DOHH2 (cell line): ENCODE results near the gene EFHD2.

ENCODE experiments used
- H3F3A ChIP-seq: fragments of 200-600 bp; sonication (generic), shearing (Covaris generic); 2 replicates; pipeline ENCODE4 v1.6.0; 2016; ENCODE audit warnings: antibody characterized with exemption, mild to moderate bottlenecking; ENCODE audit not compliant: control insufficient read depth, insufficient read depth
- H3K27ac ChIP-seq: fragments of 200-600 bp; sonication (generic); 2 replicates; pipeline ENCODE4 v1.5.1; 2014; ENCODE audit warnings: low read depth, mild to moderate bottlenecking, low read length, moderate library complexity
- H3K27me3 ChIP-seq: fragments of 200-600 bp; sonication (generic); 2 replicates; pipeline ENCODE4 v1.6.1; 2014; ENCODE audit warnings: mild to moderate bottlenecking, low read length, mixed read lengths; ENCODE audit not compliant: control insufficient read depth
- H3K36me3 ChIP-seq: fragments of 200-600 bp; sonication (generic); 2 replicates; pipeline ENCODE4 v1.6.1; 2014; ENCODE audit warnings: mild to moderate bottlenecking, low read length, moderate library complexity, mixed read lengths; ENCODE audit not compliant: control insufficient read depth
- H3K4me1 ChIP-seq: fragments of 200-600 bp; sonication (generic); 2 replicates; pipeline ENCODE4 v1.6.1; 2014; ENCODE audit warnings: mild to moderate bottlenecking, low read length, mixed read lengths; ENCODE audit not compliant: control insufficient read depth
- H3K4me2 ChIP-seq: fragments of 200-600 bp; sonication (generic); 2 replicates; pipeline ENCODE4 v1.6.0; 2014; ENCODE audit warnings: mild to moderate bottlenecking, low read length, moderate library complexity
- H3K4me3 ChIP-seq: fragments of 200-600 bp; sonication (generic); 2 replicates; pipeline ENCODE4 v1.5.1; 2014; ENCODE audit warnings: mild to moderate bottlenecking, low read length, mixed read lengths
- H3K79me2 ChIP-seq: fragments of 200-600 bp; sonication (generic); 2 replicates; pipeline ENCODE4 v1.6.1; 2014; ENCODE audit warnings: mild to moderate bottlenecking, low read length, mixed read lengths; ENCODE audit not compliant: control insufficient read depth
- H3K9me2 ChIP-seq: fragments of 200-600 bp; sonication (generic); replicated peaks from 2 replicates; pipeline ENCODE4 v1.6.1; 2014; ENCODE audit warnings: mild to moderate bottlenecking, low read length, mixed read lengths; ENCODE audit not compliant: control insufficient read depth
- H3K9me3 ChIP-seq: fragments of 200-600 bp; sonication (generic); 2 replicates; pipeline ENCODE4 v1.6.1; 2014; ENCODE audit warnings: antibody characterized with exemption, low read length, mixed read lengths; ENCODE audit not compliant: control insufficient read depth, insufficient read depth
- H4K20me1 ChIP-seq: fragments of 200-600 bp; sonication (generic); 2 replicates; pipeline ENCODE4 v1.6.0; 2014; ENCODE audit warnings: low read depth, mild to moderate bottlenecking, antibody characterized with exemption, low read length, moderate library complexity; ENCODE audit not compliant: control insufficient read depth, insufficient read depth
- EZH2phosphoT487 ChIP-seq: fragments of 200-600 bp; sonication (generic); IDR thresholded peaks from 2 replicates; pipeline ENCODE4 v1.6.1; 2017; ENCODE audit warnings: borderline replicate concordance, mild to moderate bottlenecking, antibody characterized with exemption, low read length, moderate library complexity, mixed read lengths
- TF ChIP-seq, protein P1 (sequence below): fragments of 200-600 bp; sonication (generic); IDR thresholded peaks from one replicate; pipeline ENCODE4 v1.5.1; 2014; ENCODE audit warnings: antibody characterized with exemption, mild to moderate bottlenecking, low read depth, low read length; ENCODE audit not compliant: poor library complexity, severe bottlenecking

Gene EFHD2

GRCh38 chr1:15383810-15384209 lies 25.9 kb upstream of the EFHD2 start:
- Histone ChIP-seq H3K79me2 (no peaks in the 10 kb centered on the region), H3F3A (no peaks in the 10 kb centered on the region), H3K27me3 (peaks cover 27% of the 10 kb centered on the region), H3K4me3 (no peak overlapping the region), H3K9me2 (no peaks in the 10 kb centered on the region), H3K4me1 (no peaks in the 10 kb centered on the region), H3K36me3 (no peaks in the 10 kb centered on the region), H3K4me2 (no peak overlapping the region), H3K9me3 (no peaks in the 10 kb centered on the region), H4K20me1 (no peaks in the 10 kb centered on the region), H3K27ac (no peak overlapping the region)
- TF ChIP-seq, protein P1, sequence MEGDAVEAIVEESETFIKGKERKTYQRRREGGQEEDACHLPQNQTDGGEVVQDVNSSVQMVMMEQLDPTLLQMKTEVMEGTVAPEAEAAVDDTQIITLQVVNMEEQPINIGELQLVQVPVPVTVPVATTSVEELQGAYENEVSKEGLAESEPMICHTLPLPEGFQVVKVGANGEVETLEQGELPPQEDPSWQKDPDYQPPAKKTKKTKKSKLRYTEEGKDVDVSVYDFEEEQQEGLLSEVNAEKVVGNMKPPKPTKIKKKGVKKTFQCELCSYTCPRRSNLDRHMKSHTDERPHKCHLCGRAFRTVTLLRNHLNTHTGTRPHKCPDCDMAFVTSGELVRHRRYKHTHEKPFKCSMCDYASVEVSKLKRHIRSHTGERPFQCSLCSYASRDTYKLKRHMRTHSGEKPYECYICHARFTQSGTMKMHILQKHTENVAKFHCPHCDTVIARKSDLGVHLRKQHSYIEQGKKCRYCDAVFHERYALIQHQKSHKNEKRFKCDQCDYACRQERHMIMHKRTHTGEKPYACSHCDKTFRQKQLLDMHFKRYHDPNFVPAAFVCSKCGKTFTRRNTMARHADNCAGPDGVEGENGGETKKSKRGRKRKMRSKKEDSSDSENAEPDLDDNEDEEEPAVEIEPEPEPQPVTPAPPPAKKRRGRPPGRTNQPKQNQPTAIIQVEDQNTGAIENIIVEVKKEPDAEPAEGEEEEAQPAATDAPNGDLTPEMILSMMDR: no peak
- TF ChIP-seq EZH2phosphoT487: no peak

- Histone ChIP-seq H3K79me2 (no peaks in the 10 kb centered on the region), H3K27ac (no peak overlapping the region), H3K36me3 (no peaks in the 10 kb centered on the region), H3K4me1 (no peaks in the 10 kb centered on the region), H4K20me1 (no peaks in the 10 kb centered on the region), H3K27me3 (peaks cover 27% of the 10 kb centered on the region), H3K9me3 (no peaks in the 10 kb centered on the region), H3F3A (no peaks in the 10 kb centered on the region), H3K4me3 (no peak overlapping the region), H3K4me2 (peak overlapping the region; percentile 20; the same call in 1 of the 2 replicates), H3K9me2 (no peaks in the 10 kb centered on the region)
- TF ChIP-seq, protein P1: no peak
- no peak; the same call in 1 of the 2 replicates for TF ChIP-seq EZH2phosphoT487
These were observed 25.3 kb upstream of the EFHD2 start for GRCh38 chr1:15384301-15384901.

- no peak overlapping the region for H3K4me2 ChIP-seq
- TF ChIP-seq, protein P1: no peak
- TF ChIP-seq EZH2phosphoT487: no peak
- no peaks in the 10 kb centered on the region for H3K9me3 ChIP-seq
These were observed 24.3 kb upstream of the EFHD2 start for GRCh38 chr1:15385420-15385819.

More at GRCh38 chr1:15385420-15385819, 24.3 kb upstream of the EFHD2 start:
- no peak overlapping the region for H3K27ac ChIP-seq
- no peaks in the 10 kb centered on the region for H3K4me1 ChIP-seq
- no peaks in the 10 kb centered on the region for H3K79me2 ChIP-seq
- H3K27me3 ChIP-seq: peaks cover 25% of the 10 kb centered on the region
- H3K36me3 ChIP-seq: no peaks in the 10 kb centered on the region
- no peaks in the 10 kb centered on the region for H3K9me2 ChIP-seq
- H3K4me3 ChIP-seq: no peak overlapping the region
- H3F3A ChIP-seq: no peaks in the 10 kb centered on the region
- no peaks in the 10 kb centered on the region for H4K20me1 ChIP-seq
